ENCODE results near the gene NAA20. TPM values are rescaled to one million over a fixed set of nuclear protein-coding genes. Genes with fewer than 3 reads are reported as not detected.
A peak's percentile ranks its signal among the peaks of the same experiment; 100 is the strongest.

The NAA20 gene
- total and polyA plus RNA-seq, 8 donors: 48.7 to 73.3 (median 65.6) TPM

DNA sequence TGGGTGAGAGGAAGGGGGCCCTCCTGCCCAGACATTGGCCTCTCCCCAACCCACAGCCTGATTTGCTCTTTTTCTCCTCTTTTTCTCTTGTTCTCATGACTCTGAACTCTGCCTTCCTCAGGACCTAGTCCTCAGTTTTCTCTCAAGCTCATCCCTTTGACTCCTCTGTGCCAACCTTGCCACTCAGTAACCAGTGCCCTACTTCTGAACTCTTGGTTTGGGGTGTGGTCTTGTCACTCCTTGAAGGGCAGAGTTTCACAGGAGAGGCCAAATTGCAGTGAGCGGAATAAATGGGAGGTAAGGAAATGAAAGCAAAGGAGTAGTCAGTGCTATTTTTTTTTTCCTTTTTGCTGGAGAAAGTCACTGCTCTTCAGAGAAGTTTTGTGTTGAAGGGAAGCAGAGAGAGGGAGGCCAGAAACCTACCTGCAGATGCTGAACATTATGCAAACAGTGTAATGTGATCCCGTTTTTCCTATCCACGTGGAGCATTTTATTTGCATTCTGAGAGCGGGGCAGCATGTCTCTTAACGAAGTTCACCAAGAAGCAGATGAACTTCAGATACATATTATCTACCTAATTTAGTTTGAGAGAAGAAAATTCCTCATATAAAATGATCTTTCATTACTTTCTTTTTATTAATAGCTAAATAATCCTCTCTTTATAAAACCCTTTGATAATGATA, 62.1 kb downstream of the NAA20 start:
- H3K9me3 ChIP-seq: no peaks in the 10 kb centered on the region
- no peaks in the 10 kb centered on the region for H3K4me1 ChIP-seq
- intact Hi-C loops (cut with DNase I): no loop called here
- H3K36me3 ChIP-seq: no peaks in the 10 kb centered on the region
- DNase-seq: no peak
- H3K27me3 ChIP-seq: peaks cover 4 to 7% of the 10 kb centered on the region in 2 donors
- no peak overlapping the region for H3K4me3 ChIP-seq
- TF ChIP-seq, protein P1, sequence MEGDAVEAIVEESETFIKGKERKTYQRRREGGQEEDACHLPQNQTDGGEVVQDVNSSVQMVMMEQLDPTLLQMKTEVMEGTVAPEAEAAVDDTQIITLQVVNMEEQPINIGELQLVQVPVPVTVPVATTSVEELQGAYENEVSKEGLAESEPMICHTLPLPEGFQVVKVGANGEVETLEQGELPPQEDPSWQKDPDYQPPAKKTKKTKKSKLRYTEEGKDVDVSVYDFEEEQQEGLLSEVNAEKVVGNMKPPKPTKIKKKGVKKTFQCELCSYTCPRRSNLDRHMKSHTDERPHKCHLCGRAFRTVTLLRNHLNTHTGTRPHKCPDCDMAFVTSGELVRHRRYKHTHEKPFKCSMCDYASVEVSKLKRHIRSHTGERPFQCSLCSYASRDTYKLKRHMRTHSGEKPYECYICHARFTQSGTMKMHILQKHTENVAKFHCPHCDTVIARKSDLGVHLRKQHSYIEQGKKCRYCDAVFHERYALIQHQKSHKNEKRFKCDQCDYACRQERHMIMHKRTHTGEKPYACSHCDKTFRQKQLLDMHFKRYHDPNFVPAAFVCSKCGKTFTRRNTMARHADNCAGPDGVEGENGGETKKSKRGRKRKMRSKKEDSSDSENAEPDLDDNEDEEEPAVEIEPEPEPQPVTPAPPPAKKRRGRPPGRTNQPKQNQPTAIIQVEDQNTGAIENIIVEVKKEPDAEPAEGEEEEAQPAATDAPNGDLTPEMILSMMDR (IDR thresholded peaks at IDR 0.05): no peak
- no peak overlapping the region for H3K27ac ChIP-seq
- ATAC-seq: peak; percentile 68

Other genes starting within 250 kb of the NAA20 start
- 10 to 100 TPM; 17.9 to 20.1 TPM for gene CRNKL1, start 35.1 kb downstream of the NAA20 start, total RNA-seq
- 10 to 100 TPM; 33.2 to 48.3 (median 41.0) TPM for gene CRNKL1, start 35.1 kb downstream of the NAA20 start, polyA plus RNA-seq (ENCODE audit: insufficient read length in 6 of 6)
- gene CFAP61, start 35.2 kb downstream of the NAA20 start, total RNA-seq: 1 to 10 TPM in 1 of 2 donors, not detected in 1; 4.0 TPM
- 1 to 10 TPM in 5 of 6 donors, under 1 TPM in 1; 0.95 to 5.3 (median 3.1) TPM for gene CFAP61, start 35.2 kb downstream of the NAA20 start, polyA plus RNA-seq (ENCODE audit: insufficient read length in 6 of 6)